ENCODE measurements around the gene COMMD1.
A peak's percentile ranks its signal among the peaks of the same experiment; 100 is the strongest.
"Not testable (repeated sequence)": the region's sequence is repeated elsewhere in the genome, so short reads cannot be mapped to it uniquely, and the experiment has no call there.

Gene COMMD1

GRCh38 chr2:61905372-61906185, at the start of gene COMMD1:
TSS of gene COMMD1 (plus strand) at chr2:61905674. CDS start at chr2:61905679, 5 bp downstream.
- DNase-seq (ENCODE audit: low read depth) = peak; percentile 67

GRCh38 chr2:61857224-61857623, 48.2 kb upstream of the COMMD1 start:
- DNase-seq (ENCODE audit: low read depth) = no peak

GRCh38 chr2:61862085-61862484, 43.4 kb upstream of the COMMD1 start:
- no peak for DNase-seq (ENCODE audit: low read depth)

- DNase-seq (ENCODE audit: low read depth) = not testable (repeated sequence)
Observed at GRCh38 chr2:61866482-61867089, 38.9 kb upstream of the COMMD1 start.

GRCh38 chr2:61876400-61876799, 29.1 kb upstream of the COMMD1 start:
- no peak for DNase-seq (ENCODE audit: low read depth)

GRCh38 chr2:61877571-61878245, 27.8 kb upstream of the COMMD1 start:
- no peak for DNase-seq (ENCODE audit: low read depth)

- DNase-seq (ENCODE audit: low read depth) = no peak
Observed at GRCh38 chr2:61878761-61879160, 26.7 kb upstream of the COMMD1 start.

- not testable (repeated sequence) for DNase-seq (ENCODE audit: low read depth)
Observed at GRCh38 chr2:61879351-61879750, 26.1 kb upstream of the COMMD1 start.

- DNase-seq (ENCODE audit: low read depth) = no peak
Observed at GRCh38 chr2:61882850-61883249, 22.6 kb upstream of the COMMD1 start.

- DNase-seq (ENCODE audit: low read depth) = no peak
Observed at GRCh38 chr2:61885896-61886603, 19.4 kb upstream of the COMMD1 start.

GRCh38 chr2:61887717-61888266, 17.7 kb upstream of the COMMD1 start:
- DNase-seq (ENCODE audit: low read depth) = no peak

GRCh38 chr2:61888267-61889055, 17.0 kb upstream of the COMMD1 start, which contains the start of gene CCT4:
TSS of gene CCT4 (minus strand) at chr2:61888656. CDS start at chr2:61888507, 149 bp downstream.
- DNase-seq (ENCODE audit: low read depth) = peak; percentile 83

- no peak for DNase-seq (ENCODE audit: low read depth)
Observed at GRCh38 chr2:61898810-61899209, 6.7 kb upstream of the COMMD1 start.

GRCh38 chr2:61900281-61900680, 5.2 kb upstream of the COMMD1 start:
- DNase-seq (ENCODE audit: low read depth) = no peak

GRCh38 chr2:61906186-61906470, 654 bp downstream of the COMMD1 start:
- no peak for DNase-seq (ENCODE audit: low read depth)

GRCh38 chr2:61909116-61909515, 3.6 kb downstream of the COMMD1 start:
- DNase-seq (ENCODE audit: low read depth) = no peak

GRCh38 chr2:61910603-61911002, 5.1 kb downstream of the COMMD1 start:
- DNase-seq (ENCODE audit: low read depth) = no peak

- no peak for DNase-seq (ENCODE audit: low read depth)
Observed at GRCh38 chr2:61911510-61911909, 6.0 kb downstream of the COMMD1 start.

GRCh38 chr2:61914794-61915193, 9.3 kb downstream of the COMMD1 start:
- DNase-seq (ENCODE audit: low read depth) = not testable (repeated sequence)

GRCh38 chr2:61920548-61920947, 15.1 kb downstream of the COMMD1 start:
- no peak for DNase-seq (ENCODE audit: low read depth)

- no peak for DNase-seq (ENCODE audit: low read depth)
Observed at GRCh38 chr2:61922714-61923113, 17.2 kb downstream of the COMMD1 start.
